Activated T-helper 1 cell treated with Interleukin-2 at 50 U/mL for 16 hours (primary cell): ENCODE data around the gene CDH8.

Experiments used
- DNase-seq: peaks from one replicate; pipeline ENCODE4 v3.0.0-alpha.2; 2020; ENCODE audit warnings: low read depth

The CDH8 gene, protein sequence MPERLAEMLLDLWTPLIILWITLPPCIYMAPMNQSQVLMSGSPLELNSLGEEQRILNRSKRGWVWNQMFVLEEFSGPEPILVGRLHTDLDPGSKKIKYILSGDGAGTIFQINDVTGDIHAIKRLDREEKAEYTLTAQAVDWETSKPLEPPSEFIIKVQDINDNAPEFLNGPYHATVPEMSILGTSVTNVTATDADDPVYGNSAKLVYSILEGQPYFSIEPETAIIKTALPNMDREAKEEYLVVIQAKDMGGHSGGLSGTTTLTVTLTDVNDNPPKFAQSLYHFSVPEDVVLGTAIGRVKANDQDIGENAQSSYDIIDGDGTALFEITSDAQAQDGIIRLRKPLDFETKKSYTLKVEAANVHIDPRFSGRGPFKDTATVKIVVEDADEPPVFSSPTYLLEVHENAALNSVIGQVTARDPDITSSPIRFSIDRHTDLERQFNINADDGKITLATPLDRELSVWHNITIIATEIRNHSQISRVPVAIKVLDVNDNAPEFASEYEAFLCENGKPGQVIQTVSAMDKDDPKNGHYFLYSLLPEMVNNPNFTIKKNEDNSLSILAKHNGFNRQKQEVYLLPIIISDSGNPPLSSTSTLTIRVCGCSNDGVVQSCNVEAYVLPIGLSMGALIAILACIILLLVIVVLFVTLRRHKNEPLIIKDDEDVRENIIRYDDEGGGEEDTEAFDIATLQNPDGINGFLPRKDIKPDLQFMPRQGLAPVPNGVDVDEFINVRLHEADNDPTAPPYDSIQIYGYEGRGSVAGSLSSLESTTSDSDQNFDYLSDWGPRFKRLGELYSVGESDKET

DNA sequence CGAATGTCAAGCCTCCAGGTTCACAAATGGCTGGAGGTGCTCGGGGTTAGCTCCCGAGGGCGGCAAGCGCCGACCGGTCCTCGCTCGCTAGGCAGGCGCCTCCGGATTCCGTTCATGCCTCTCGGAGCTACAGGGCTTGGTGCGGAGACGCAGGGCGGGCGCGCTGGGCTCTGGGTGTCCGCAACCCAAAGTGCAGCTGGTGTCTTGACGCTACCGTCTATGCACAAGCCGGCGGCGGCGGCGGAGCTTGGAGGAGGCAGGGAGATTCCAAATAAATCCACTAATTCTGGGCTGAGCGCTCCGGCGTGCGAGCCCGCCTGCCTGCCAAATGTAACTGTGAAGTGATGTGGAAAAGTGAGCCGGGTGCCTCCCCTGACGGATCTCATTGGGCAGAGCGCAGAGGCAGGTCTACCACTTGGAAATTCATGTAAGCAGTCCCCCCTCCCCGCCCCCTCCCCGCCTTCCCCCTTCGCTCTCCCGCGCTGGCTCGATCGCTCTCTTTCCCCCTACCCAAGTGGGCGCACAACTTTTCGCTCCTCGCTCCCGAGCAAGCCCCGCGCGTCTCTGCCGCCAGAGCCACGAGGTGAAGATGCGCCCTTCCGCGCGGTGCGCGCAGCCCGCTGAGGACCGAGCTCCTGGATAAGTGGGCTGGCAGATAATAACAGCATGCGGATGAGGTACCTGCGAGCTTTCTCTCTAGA is at the start of gene CDH8:
CDH8 (minus strand) TSS at position 338 of the 701 bp plus-strand sequence. CDS start 15,035 bp downstream, outside the sequence.
- DNase-seq: no peak

DNA sequence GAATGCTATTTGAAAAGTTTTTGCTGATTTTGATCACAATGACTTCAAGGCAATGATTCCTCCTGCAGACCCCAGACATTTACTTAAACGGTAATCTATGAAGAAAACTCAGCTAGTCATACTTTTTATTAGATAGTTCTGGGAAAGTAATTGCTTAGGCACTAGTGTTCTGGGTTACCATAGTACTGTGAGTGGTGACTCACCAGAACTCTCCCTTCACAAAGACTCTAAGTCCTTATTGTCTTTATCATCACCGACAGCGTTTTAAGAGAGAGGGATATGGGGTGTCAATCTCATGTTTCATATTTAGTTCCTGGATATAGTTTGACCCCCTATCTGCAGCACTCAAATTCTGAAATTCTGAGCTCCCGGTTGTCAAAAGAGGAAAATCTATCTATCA is 43.0 kb upstream of the CDH8 start:
- no peak for DNase-seq

DNA sequence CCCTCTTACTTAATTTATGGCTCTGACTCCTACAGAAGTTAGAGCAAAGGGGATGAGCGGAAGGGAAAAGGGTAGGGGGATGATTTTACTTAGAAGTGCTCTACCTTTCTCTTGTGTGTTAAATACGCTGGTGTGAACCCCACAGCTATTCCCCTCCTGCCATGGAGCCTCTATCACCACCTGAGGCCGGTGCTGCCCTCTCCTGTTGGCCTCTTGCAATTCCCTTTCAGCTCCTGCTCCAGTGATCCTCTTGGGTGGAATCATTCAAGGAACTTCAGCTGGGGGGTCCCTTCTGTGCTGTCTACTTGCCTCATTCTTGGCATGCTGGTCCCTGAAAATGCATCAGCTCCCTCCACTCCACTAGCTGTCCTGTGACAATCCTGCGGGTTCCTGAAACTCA is 41.8 kb upstream of the CDH8 start:
- no peak for DNase-seq

DNA sequence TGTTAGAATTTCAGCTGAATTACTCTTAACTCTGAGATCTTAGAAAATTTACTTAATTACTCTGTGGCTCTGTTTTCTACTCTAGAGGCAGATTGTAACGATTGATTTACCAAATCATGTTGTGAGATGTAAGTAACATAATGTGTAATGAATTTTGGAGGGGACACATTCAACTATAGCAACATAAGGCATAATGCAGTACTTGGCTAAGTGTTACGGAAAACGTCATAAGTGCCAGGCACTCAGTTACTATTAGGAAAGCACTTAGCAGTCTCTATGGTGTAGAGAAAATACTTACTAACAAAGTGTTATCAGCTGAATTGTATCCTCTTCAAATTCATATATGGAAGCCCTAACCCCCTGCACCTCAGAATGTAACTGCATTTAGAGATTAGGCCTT is 40.6 kb upstream of the CDH8 start:
- DNase-seq: no peak

DNA sequence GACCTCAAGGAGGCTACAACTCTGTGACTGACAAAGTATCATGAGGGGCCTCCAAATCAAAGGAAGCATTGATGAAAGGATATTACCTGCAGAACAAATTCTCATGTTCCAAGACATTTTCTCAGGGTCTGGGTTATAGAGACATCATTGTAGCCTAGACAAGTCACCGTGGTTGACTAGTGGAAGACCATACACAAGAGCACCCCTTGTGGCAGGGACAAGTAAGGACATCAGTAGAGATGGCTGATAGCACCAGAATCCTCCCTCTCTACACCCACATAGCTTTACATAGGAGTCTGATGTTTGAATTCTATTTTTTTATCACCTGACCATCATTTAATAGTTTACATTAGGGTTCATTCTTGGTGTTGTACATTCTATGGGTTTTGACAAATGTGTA is 32.5 kb upstream of the CDH8 start:
- no peak for DNase-seq

DNA sequence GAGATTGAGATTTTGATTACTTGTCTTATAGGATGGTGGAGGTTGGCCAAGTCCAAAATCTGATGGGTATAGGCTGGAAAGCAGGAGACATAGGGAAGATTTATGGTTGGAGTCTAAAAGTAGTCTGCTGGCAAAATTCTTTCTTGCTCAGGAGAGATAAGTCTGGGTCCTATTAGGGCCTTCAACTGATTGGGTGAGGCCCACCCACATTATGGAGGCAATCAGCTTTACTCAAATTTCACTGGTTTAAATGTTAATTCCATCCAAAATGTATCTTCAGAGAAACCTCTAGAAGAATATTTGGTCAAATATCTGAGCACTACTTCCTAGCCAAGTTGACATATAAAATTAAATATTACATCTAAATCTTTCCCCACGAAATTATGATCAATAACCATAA is 31.7 kb upstream of the CDH8 start:
- DNase-seq: no peak

DNA sequence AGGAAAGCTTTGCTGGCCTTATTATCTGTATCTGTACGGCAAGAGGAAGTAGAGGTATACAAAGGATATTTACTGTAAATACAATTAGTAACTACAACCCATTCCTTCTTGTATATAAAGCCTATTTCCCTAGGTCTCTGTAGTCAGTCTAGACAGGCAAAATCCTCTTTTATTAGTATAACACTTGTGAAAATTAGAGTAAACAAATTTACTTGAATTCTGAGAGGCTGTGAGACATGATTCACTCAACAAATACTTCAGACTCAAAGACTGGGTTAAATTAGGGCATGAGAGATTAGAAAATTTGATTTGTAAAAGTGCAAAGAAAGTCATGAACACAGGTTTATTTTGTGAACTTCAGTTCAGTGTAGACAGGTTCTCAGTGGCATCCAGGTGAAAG is 30.9 kb upstream of the CDH8 start:
- DNase-seq: no peak

DNA sequence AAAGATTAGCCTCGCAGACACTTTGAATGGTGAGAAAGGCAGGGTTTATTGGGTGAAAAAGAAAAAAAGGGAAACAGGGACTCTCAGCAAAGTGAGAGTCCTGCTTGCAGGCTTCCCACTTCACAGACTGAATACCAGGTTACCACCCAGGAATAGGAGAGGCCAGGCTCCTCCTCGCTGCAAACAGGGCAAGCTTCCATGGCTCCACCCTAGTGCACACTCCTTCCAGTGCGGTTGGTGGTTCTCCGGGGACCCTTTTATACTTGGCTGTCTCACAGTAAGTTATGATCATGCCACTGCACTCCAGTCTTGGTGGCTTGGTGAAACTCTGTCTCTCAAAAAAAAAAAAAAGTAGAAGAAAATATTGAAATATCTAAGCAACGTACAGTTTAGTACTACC is 30.5 kb upstream of the CDH8 start:
- no peak for DNase-seq

DNA sequence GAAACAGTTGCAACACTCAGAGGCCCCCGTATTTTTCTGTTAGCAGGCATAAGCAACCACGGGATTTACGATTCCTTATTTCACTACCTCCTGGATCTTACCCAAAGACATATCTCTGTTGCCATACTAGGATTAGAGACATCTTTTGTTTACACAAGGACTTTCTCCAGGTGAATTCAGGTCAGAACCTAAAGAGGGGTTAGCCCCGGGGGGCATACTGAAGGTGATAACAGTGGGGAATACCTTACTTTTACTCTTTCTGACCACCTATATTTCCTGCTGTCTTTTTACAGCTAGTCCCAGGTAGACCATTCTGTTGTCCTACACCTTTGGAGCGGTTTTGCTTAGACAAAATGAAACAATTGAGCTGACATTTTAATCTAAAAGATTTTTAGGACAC is 27.9 kb upstream of the CDH8 start:
- no peak for DNase-seq

DNA sequence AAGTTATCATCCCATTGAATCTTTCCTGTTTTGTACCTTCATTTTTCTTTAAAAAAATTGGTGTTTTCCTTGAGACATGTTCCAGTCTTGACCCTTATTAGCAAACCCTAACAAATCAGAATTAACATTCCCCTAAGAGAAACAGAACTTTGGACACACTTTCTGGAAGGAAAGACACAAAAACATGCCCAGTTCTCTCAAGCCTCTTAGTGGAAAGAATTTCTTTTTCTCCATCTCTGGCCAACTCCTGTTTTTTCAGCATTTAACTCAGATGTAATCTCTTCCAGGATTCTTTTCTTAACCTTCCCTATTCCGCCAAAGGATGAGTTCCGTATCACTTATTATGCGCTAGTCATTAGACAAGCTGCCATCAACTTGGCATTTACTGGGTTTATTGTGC is 23.9 kb upstream of the CDH8 start:
- no peak for DNase-seq

DNA sequence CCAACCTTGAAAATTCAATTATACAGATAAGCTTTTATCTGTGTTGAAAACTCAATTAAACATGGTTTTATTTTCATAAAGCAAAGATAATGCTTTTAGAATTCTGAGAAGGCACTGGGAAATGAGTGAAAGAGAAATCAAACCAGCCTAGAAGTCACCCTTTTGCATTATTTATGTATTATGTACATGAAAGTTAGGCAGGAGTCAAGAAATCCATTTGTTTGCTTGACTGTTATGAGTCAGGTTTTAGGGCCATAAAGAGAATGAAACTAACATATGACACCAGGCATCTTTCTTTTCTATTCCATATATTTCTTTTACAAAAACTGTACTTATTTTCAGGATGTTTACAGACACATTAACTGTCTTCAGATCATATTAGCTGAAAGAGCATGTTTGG is 23.3 kb upstream of the CDH8 start:
- DNase-seq: no peak

DNA sequence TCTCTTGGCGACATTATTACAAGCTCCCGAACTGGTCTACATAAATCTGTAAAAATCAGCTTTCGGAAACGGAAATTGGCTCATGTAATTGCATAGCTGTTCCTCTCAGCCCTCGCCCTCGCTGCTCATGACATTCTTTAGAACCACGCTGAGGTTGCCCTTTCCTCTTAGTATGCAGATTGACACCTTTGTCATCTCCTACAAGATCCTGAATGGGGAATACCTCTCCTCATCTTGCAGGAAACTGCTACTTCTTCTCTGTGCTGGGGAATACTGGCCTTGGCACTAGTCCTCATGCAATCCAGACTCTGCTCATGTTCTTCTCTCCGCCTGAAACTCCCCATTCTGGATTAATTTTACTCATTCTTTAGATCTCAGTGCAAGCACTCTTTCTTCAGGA is 22.2 kb upstream of the CDH8 start:
- no peak for DNase-seq

DNA sequence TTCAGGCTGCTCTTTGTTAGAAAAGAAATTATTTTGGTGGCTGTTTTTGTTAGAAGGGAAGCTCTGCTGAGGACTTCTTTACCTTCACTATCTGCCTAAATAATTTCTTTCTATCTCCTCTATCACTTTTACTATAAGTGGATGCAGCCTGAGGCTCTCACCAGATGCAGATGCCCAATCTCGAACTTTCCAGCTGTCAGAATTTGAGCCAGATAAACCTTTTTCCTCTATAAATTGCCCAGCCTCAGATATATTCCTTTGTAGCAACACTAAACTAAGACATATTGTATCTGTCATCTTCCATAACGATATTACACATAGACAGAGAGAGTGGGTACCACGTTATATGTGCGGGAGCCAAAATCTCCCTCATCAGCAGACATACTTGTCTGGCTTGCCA is 15.7 kb upstream of the CDH8 start:
- no peak for DNase-seq

DNA sequence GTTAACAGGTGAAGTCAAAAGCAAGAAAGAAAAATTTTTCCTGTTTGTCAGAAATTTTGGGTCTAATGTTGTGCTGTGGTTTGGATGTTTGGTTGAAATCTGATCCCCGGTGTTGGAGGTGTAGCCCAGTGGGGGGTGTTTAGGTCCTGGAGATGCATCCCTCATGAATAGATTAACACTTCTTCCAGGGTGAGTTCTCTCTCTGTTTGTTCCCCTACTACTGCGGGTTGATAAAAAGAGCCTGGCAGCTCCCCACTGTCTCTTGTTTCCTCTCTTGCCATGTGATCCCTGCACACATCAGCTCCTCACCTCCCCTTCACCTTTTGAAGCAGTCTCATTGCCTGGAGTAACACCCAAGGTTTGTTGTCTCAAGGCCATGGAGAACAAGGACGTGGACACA is 14.6 kb upstream of the CDH8 start:
- DNase-seq: no peak

DNA sequence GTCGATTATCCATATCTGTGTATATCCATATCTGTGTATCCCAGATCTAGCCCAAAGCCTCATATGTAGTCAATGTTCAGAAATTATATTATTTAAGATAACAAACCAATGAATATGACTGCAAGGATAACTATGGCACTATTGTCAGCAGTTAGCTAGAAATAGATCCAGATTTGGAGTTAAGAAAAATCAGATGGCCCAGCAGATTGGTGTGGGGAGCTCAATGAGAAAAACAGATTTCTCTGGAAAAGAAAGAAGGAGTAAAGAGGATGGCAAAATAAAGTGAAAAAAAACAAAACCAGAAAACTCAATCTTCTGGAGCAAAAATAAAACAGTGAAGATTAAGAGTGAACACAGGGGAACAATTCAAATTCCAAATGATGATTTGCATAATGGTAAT is 10.6 kb upstream of the CDH8 start:
- DNase-seq: no peak

DNA sequence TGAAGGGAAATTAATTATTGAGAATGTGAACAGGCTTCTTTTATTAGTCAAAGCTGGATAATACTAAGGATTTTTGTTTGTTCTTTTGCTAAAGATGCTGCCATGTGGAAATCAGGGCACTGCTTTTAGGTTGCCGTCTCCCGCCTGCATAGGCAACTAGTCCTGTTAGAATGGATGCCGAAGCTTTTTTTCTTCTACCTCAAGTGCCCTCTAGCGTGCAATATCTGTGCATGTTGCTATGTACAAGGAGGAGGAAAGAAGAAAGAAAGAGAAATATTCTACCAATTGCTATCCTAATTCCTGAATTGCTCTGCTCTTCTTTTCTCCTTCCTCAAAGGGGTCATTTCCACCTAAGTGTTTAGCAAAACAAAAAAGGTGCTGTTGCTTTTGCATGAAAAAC is 5.2 kb upstream of the CDH8 start:
- no peak for DNase-seq

DNA sequence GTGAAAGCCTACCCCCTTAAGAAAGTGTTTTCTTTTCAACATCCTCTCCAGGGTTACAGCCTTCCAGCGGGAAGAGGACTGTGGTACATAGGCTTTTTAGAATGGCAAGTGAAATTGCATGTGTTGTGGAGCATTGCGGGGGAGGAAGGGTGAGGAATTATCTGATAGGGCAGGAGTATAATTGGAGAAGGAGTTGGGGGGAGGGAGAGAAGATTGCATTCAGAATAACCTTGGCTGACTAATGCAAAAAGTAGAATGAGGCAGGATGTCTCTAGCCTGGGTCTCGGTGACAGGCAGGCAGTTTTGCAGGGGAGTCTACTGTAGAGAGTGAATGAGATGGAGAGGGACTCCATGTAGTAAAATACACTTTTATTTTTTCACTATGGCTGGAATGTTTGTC is 2.4 kb upstream of the CDH8 start:
- DNase-seq: no peak

DNA sequence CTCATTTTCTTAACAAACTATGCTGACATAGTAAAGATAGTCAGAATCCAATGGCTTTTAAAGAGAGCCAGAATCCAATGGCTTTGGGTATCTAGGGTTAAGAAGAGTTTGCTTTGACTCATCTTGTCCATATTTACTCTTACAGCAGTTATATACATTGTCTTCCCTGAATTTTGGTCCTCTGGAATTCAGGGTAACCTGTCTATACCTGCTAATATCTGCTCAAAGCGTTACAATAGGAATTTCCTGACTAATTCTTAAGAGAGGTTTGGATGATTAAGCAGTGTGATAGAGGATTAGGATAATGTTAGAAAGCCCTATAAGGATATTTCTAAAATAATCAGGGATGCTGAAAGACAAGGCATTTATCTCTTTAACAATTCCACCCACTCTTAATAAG is 2.0 kb upstream of the CDH8 start:
- no peak for DNase-seq

DNA sequence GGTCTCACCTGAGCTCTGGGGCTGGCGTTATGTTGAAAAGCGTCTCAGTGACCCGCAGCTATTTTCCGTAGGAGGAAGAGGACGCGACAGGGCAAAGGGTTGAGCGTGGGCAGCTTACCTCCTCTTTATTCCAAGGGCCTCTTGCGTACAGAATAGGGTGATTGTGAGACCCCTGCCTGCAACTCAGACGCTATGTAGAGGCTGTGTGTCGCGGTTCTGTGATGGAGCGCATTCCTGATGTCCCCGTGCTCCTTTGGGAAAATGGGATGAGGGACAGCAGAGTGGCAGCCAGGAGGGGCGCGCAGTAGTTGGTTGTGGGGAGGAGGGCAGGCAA is 531 bp upstream of the CDH8 start:
- DNase-seq: no peak

DNA sequence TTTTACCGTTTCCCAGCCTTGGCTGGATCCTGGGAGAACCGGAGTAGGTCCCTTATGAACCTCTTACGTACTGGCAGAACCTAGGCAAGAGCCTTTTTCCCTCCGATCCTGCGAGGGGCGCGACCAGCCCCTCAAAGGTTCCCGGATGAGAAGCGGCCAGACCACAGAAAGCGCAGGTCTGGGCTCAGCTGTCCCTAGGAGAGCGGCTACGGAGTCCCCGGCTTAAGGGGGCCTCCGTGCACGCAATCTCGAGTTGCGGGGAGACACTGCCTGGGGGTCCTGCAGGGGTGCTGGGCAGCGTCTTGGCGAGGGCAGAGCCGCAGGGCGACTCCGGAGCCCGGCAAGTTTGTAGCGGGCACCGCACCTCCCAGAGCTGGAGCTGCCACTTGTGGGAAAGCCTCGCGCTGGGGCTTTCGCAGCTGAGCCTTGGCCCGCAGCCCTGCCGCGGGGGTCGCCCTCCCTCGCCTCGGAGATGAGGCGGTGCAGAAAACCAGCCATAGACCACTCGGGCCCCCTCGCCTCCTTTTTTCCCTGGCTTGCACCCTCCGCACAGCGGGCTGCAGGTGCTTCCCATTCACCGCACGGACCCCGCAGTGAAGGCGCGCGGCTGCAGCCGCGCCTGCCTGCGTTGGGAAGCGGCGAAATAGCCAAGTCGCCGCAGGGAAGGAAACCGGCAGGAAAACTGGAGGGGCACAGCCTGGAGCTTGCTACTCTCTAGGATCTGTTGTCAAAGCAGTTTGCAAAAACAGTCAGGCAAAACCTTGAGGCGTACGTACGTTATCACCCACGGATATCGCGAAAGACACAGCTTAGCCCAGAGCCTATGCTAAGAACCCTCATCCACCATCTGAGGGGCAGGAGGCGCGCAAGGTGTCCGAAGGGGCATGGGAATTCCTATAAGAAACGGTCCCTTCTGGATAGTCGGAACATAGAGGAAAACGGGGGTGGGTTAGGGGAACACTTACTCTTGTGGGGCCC is 834 bp downstream of the CDH8 start:
- DNase-seq: no peak

DNA sequence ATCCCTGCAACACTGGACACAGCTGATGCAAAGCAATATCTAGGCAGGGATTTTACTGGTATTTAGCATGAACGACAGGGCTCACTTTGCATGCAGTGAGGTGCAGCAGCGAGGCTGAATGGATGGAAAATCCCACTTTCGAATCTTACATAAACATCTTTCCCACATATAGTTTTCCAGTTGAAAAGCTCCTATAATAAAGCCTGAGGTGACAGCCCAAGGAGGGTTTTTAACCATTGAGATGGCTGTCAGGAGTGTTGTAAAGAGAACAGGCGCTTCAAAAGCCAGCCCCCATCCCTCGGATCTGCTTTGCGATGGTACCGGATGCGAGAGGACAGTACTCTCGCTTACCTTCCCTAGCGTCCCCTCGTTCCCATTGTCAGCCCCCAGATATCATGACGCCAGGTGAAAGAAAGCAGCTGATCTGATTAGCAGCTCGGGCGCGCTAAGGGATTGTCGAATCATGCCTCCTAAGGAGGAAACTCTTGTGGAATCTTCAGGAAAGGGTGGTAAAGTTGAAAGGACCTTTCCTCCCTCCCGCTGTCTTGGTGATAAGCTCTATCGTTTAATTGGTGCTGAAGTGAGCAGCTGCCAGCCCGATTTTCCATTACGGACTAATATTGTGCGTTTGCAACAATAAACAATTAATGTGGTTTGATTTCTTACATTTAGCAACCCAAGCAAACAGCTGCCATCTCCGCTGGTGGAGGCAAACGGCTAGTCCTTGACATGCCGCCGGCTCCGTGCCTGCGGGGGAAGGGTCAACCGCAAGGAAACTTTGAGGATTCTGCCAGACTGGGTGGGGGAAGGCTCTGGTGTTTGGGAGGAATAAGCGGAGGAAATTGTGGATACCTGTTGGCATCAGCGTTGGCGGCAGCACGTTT is 1.8 kb downstream of the CDH8 start:
- no peak for DNase-seq
